Measurements from ENCODE around the gene LRRC75A. TPM values are rescaled to one million over a fixed set of nuclear protein-coding genes. Genes with fewer than 3 reads are reported as not detected.
"Not testable (repeated sequence)": the region's sequence is repeated elsewhere in the genome, so short reads cannot be mapped to it uniquely, and the experiment has no call there.

The LRRC75A gene
- polyA plus RNA-seq, 3 donors = 4.6 to 5.6 (median 5.0) TPM

DNA sequence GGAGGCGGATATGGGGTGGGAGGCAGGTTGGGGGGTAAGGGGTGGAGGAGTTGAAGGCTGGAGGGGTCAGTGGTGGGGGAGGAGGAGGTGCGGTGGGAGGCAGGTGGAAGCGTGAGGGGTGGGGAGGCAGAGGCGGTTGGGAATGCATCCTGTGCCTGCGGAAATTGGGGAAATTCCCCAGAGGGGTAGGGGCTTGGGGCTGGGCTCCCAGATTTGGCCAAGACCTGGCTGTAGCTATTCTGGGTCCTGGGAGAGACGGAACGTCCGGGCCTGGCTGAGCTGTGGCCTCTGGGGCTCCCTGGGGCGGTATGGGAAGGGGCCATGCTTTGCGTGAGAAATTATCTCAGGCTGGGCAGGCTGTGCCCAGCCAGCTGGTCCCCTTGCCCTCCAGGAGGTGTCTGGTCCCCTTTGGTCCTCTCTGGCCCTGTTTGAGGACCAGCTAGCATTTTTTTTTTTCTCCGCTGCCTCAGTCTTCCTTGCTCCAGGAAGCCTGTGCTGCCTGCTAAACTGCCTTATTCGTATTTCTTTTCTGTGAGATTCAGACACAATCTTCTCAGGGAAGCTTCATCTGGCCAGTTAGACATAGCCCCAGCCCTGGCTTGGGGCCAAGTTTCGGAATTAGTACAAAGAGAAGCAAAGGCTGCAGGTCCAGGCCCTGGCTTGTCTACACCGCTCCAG lies 83.9 kb downstream of the LRRC75A start:
- DNase-seq = no peak

DNA sequence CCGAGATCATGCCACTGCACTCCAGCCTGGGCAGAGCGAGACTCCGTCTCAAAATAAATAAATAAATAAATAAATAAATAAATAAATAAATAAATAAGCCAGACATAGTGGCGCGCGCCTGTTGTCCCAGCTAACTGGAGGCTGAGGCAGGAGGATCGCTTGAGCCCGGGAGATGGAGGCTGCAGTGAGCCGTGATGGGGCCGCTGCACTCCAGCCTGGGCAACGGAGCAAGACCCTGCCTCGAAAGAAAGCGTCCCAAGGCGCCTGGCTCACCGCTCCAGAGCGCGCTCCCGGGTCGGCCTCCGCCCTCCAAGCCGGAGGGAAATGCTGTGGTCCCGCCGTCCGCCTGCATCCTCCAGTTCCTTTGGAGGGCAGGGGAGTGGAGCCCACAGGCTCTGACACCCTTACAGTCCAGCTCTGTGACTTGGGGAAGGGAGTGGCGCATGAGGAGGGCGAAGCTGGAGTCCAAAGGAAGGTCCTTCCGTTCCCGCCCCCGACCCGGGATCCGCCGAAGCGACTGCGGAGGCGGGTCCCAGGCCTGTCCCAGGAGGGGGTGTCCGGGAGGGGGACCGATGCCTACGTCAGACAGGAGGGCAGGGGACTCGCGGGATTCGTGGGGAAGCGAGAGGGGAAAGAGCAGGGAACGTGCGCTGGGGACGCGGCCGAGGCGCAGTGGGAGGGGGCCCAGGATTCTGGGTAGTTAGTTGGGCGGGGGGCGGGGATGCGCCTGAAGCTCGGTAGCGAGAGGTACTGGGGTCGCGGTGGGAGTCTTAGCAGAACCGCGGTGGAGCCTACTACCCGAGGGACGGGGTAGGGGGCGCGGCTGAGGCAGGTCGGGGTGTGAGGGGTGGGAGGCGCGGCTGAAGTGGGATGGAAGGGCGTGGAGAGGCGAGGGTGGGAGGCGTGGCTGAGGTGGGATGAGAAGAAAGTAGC lies 85.0 kb downstream of the LRRC75A start:
- no peak for DNase-seq

DNA sequence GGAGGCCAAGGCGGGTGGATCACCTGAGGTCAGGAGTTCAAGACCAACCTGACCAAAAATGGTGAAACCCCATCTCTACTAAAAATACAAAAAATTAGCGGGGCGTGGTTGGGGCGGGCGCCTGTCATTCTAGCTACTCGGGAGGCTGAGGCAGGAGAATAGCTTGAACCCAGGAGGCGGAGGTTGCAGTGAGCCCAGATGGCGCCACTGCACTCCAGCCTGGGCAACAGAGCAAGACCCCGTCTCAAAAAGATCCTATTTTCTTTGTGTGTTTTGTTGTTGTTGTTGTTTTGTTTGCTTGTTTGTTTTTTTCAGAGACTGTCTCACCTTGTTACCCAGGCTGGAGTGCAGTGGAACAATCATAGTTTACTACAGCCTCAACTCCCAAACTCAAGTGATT lies 88.1 kb downstream of the LRRC75A start:
- DNase-seq = not testable (repeated sequence)

DNA sequence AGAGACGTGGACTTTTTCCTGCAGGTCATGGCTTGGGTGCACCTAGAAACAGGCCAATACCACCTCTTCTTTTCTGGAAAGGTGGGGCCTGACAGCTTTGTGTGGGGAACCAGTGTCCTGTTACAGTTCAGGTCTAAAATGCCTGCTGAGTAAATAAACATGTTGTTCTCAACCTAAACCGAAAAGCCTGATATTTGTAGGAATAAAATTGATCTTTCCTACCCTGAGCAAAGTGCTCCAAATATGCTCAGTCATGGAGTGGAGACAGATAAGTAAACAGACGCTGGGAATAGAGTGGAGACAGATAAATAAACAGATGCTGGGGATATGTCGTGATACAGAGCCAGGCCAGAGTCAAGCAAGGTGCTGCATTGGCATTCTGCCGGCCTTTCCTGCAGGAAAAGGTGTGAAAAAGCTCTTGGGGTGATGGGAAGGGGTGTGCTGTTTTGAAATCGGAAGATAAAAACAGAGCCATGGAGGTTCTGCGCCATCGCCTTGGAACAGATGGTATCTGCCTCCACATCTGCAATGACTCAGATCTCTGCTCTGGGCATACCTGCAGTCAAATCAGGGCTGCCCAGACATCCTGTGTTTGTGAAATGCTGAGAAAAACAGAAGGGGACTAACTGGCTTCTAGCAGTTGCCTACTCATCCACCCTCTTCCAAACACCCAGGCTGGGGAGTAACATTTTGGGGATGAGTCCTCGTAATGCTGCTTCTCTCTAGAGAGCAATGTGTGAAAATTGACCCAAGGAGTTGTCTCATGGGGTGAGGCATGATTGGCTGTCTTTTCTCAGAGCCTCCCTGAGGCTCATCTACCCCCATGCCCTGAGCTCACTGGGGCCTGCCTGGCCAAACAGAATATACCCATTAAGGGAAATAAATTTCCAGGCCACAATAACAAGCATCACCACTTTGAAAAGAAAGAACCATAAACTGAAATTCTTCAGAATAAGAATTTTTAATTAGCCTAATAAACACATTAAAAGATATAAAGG lies 93.4 kb downstream of the LRRC75A start:
- DNase-seq = no peak

DNA sequence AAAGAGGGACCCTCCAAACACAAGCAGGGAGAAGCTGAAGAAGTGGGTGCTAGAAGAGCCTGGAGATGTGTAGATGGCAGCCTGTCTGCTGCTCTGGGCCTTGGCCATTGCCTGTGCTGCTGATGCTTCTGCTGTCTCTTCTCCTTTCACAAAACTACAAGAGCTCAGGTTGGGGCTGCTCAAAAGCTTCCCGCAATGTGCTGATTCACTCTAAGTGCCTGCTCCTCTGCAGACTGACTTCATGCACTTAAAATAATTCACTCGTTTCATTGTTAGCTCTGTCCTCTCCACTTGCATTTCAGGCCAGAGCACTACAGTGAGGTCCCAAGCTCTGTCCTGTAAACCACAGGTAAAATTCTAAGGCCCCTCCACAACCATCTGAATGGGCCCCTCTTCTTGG lies 95.3 kb downstream of the LRRC75A start:
- DNase-seq = not testable (repeated sequence)

DNA sequence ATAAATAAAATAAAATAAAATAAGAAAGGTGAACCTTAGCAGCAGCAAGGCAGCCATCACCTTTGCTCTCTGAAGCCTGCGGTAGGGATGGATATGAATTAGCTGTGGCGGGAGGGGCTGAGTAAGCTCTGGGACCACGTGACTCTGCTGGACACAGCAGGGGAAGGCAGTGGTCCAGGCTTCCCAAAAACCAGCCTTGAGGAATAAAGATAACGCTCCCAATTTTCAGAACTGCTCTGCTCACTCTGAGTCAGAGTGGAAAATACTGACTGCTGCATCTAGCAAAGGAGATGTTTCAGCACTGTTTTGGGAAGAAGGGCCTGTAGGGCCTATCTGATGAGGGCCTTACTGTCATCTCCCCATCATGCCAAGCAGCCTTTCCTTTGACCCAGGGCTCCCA lies 96.1 kb downstream of the LRRC75A start:
- not testable (repeated sequence) for DNase-seq

DNA sequence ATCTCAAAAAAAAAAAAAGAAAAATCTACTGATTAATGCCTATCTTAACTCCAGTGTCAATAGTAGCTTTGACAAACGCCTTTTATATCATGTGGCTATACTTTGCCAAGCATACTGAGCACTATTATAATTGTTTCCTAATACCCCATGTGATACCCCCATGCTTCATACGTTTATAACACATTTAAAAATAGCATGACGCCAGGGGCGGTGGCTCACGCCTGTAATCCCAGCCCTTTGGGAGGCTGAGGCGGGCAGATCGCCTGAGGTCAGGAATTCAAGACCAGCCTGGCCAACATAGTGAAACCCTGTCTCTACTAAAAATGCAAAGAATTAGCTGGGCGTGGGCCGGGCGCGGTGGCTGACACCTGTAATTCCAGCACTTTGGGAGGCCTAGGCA lies 99.5 kb downstream of the LRRC75A start:
- DNase-seq = not testable (repeated sequence)

Other genes with a start within 250 kb of the LRRC75A start
- gene CENPV, start 138.7 kb downstream of the LRRC75A start, polyA plus RNA-seq (ENCODE audit: insufficient read length in 3 of 3) = 10 to 100 TPM; 71.8 to 90.3 (median 76.7) TPM
- 1,000 to 10,000 TPM; 1,838 to 2,108 (median 1,854) TPM for gene UBB, start 111.1 kb downstream of the LRRC75A start, polyA plus RNA-seq (ENCODE audit: insufficient read length in 3 of 3)
- 1 to 10 TPM; 1.7 to 3.2 (median 2.2) TPM for gene TRPV2, start 76.6 kb downstream of the LRRC75A start, polyA plus RNA-seq (ENCODE audit: insufficient read length in 3 of 3)
- 10 to 100 TPM in 1 of 3 donors, 1 to 10 TPM in 2; 9.2 to 10.2 (median 9.4) TPM for gene ZNF287, start 77.0 kb upstream of the LRRC75A start, polyA plus RNA-seq (ENCODE audit: insufficient read length in 3 of 3)
- gene ZNF624, start 161.7 kb upstream of the LRRC75A start, polyA plus RNA-seq (ENCODE audit: insufficient read length in 3 of 3) = 10 to 100 TPM; 10.3 to 11.2 (median 11.0) TPM
- gene CCDC144A, start 198.0 kb upstream of the LRRC75A start, polyA plus RNA-seq (ENCODE audit: insufficient read length in 3 of 3) = 1 to 10 TPM in 2 of 3 donors, under 1 TPM in 1; 0.79 to 9.3 (median 5.2) TPM